GM23338 (cell line): ENCODE measurements around the gene DCN.

Source experiments
- CTCF ChIP-seq, 2 experiments: fragments of 200-600 bp in 1 of 2; sonication (generic) in 1 of 2; conservative IDR thresholded peaks; 2 replicates each; pipeline versions ENCODE4 v1.5.1 to v1.6.1; 2016 to 2017; ENCODE audit warnings: antibody characterized with exemption in 2 of 2, low read depth in 2 of 2, mild to moderate bottlenecking in 2 of 2, moderate library complexity in 1 of 2
- EZH2 ChIP-seq: fragments of 200-600 bp; sonication (generic); IDR thresholded peaks from one replicate; pipeline ENCODE4 v1.8.0; 2017; ENCODE audit warnings: antibody characterized with exemption, mild to moderate bottlenecking, low read depth; ENCODE audit not compliant: unreplicated experiment
- EZH2phosphoT487 ChIP-seq: fragments of 200-600 bp; sonication (generic); IDR thresholded peaks from one replicate; pipeline ENCODE4 v1.8.1; 2018; ENCODE audit warnings: antibody characterized with exemption; ENCODE audit not compliant: unreplicated experiment
- NANOG ChIP-seq: IDR thresholded peaks from 2 replicates; pipeline ENCODE4 v1.6.1; 2016; ENCODE audit warnings: antibody characterized with exemption, borderline replicate concordance
- POLR2AphosphoS5 ChIP-seq: IDR thresholded peaks from 2 replicates; pipeline ENCODE4 v1.6.1; 2016; ENCODE audit warnings: antibody characterized with exemption, low read depth
- REST ChIP-seq: IDR thresholded peaks from one replicate; pipeline ENCODE4 v1.6.1; 2018; ENCODE audit warnings: antibody characterized with exemption; ENCODE audit not compliant: unreplicated experiment
- ZNF114 ChIP-seq: fragments of 250-450 bp; sonication (Bioruptor Pico); IDR thresholded peaks from 2 replicates; pipeline ENCODE4 v1.5.0; 2020; ENCODE audit warnings: mild to moderate bottlenecking, moderate library complexity
- ZNF331 ChIP-seq: fragments of 250-450 bp; sonication (Bioruptor Pico); IDR thresholded peaks from 2 replicates; pipeline ENCODE4 v1.5.0; 2020; ENCODE audit warnings: low read depth, mild to moderate bottlenecking, moderate library complexity

GRCh38 chr12:91204421-91204820 lies 21.8 kb upstream of the DCN start:
- TF ChIP-seq EZH2 = no peak
- no peak for TF ChIP-seq CTCF (conservative IDR thresholded peaks at IDR 0.05; ENCODE audit: low read depth in 2 of 2)
- no peak for TF ChIP-seq ZNF331 (CRISPR knock-in tag)
- no peak for TF ChIP-seq EZH2phosphoT487
- TF ChIP-seq POLR2AphosphoS5 = no peak
- no peak for TF ChIP-seq REST
- TF ChIP-seq NANOG = no peak
- no peak for TF ChIP-seq ZNF114
